Duodenal mucosa (tissue), 2 donors: ENCODE measurements around the gene KAT8.
A peak's percentile ranks its signal among the peaks of the same experiment; 100 is the strongest.

Experiments used
- H3K27ac ChIP-seq: one replicate; pipeline ENCODE4 v1.7.0; 2013; ENCODE audit warnings: low read depth, low read length
- H3K27me3 ChIP-seq, 2 donors: one replicate each; pipeline ENCODE4 v1.7.0; 2013; ENCODE audit warnings: low read length in 2 of 2, control low read depth in 1 of 2; ENCODE audit not compliant: insufficient read depth in 2 of 2, control insufficient read depth in 1 of 2
- H3K36me3 ChIP-seq, 2 donors: one replicate each; pipeline ENCODE4 v1.7.0; 2013; ENCODE audit warnings: low read length in 2 of 2, control low read depth in 1 of 2; ENCODE audit not compliant: insufficient read depth in 2 of 2, control insufficient read depth in 1 of 2
- H3K4me1 ChIP-seq, 2 donors: one replicate each; pipeline ENCODE4 v1.7.0; 2013; ENCODE audit warnings: low read length in 2 of 2, control low read depth in 1 of 2; ENCODE audit not compliant: insufficient read depth in 2 of 2, control insufficient read depth in 1 of 2
- H3K4me3 ChIP-seq, 2 donors: one replicate each; pipeline ENCODE4 v1.7.0; 2013; ENCODE audit warnings: low read length in 2 of 2, low read depth in 1 of 2
- H3K9ac ChIP-seq, 2 donors: one replicate each; pipeline ENCODE4 v1.7.0; 2013; ENCODE audit warnings: low read length in 2 of 2, low read depth in 1 of 2
- H3K9me3 ChIP-seq, 2 donors: one replicate each; pipeline ENCODE4 v1.7.0; 2013; ENCODE audit warnings: low read length in 2 of 2, control low read depth in 1 of 2; ENCODE audit not compliant: control insufficient read depth in 1 of 2

The KAT8 gene

GRCh38 chr16:31107465-31107867 is 10.0 kb upstream of the KAT8 start:
- Histone ChIP-seq H3K9ac (no peak overlapping the region), H3K4me3 (peak overlapping the region; percentile 80 to 82)

GRCh38 chr16:31108035-31108793 is 9.2 kb upstream of the KAT8 start, which contains the start of gene BCKDK:
BCKDK (plus strand) TSS chr16:31108386; CDS start chr16:31109224, 838 bp downstream.
- Histone ChIP-seq H3K4me1 (peaks cover 19 to 25% of the 10 kb centered on the region in 2 donors), H3K9me3 (no peaks in the 10 kb centered on the region), H3K27me3 (no peaks in the 10 kb centered on the region), H3K9ac (peak within 1 kb of the TSS; percentile 78 to 85), H3K4me3 (peak within 1 kb of the TSS; percentile 80 to 82), H3K27ac (peak within 1 kb of the TSS; percentile 63), H3K36me3 (peaks cover 33 to 35% of the 10 kb centered on the region in 2 donors)

More at GRCh38 chr16:31107465-31107867, 10.0 kb upstream of the KAT8 start:
- Histone ChIP-seq H3K27ac (no peak overlapping the region), H3K27me3 (no peaks in the 10 kb centered on the region), H3K4me1 (peaks cover 13 to 20% of the 10 kb centered on the region in 2 donors), H3K36me3 (peaks cover 26 to 29% of the 10 kb centered on the region in 2 donors), H3K9me3 (no peaks in the 10 kb centered on the region)

DNA sequence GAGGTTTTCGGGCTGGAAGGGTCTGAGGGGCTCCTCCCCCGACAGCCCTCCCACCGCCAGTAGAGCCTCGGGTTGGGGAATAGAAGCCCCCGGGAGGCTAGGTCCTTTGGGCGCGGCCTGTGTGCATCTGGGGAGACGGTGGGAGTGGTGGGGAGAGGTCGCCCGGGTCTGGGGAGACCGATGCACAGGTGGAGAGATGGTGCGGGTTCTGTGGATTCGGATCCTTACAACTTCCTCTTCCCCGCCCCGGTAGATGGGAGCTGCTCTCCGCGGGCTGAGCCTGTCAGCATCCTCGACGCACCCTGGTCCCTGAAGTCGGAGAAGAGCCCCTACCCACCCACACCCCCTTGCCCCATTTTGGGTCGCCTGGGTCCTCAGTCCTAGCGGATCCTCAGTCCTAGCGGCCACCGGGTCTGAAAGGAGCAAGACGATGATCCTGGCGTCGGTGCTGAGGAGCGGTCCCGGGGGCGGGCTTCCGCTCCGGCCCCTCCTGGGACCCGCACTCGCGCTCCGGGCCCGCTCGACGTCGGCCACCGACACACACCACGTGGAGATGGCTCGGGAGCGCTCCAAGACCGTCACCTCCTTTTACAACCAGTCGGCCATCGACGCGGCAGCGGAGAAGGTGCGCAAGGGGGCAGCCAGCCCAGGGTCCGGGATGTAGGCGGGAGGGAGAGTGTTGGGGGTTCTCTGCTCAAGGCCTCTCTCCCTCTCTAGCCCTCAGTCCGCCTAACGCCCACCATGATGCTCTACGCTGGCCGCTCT is 8.5 kb upstream of the KAT8 start:
- Histone ChIP-seq H3K9ac (peak overlapping the region; percentile 78 to 85), H3K9me3 (no peaks in the 10 kb centered on the region), H3K36me3 (peaks cover 33 to 36% of the 10 kb centered on the region in 2 donors), H3K27ac (peak overlapping the region; percentile 63), H3K27me3 (no peaks in the 10 kb centered on the region), H3K4me1 (peaks cover 27 to 30% of the 10 kb centered on the region in 2 donors), H3K4me3 (peak overlapping the region; percentile 80 to 82)

GRCh38 chr16:31109622-31110021 is 7.8 kb upstream of the KAT8 start:
- no peak overlapping the region for H3K4me3 ChIP-seq

GRCh38 chr16:31110106-31111034 is 7.1 kb upstream of the KAT8 start:
- Histone ChIP-seq H3K36me3 (peaks cover 33 to 36% of the 10 kb centered on the region in 2 donors), H3K4me3 (no peak overlapping the region), H3K27me3 (no peaks in the 10 kb centered on the region), H3K9ac (no peak overlapping the region), H3K9me3 (no peaks in the 10 kb centered on the region), H3K4me1 (peaks cover 32 to 34% of the 10 kb centered on the region in 2 donors), H3K27ac (no peak overlapping the region)

More at GRCh38 chr16:31109622-31110021, 7.8 kb upstream of the KAT8 start:
- peaks cover 30 to 34% of the 10 kb centered on the region in 2 donors for H3K4me1 ChIP-seq
- H3K9ac ChIP-seq, result no peak overlapping the region
- no peak overlapping the region for H3K27ac ChIP-seq
- no peaks in the 10 kb centered on the region for H3K9me3 ChIP-seq
- H3K27me3 ChIP-seq, result no peaks in the 10 kb centered on the region
- peaks cover 33 to 36% of the 10 kb centered on the region in 2 donors for H3K36me3 ChIP-seq

DNA sequence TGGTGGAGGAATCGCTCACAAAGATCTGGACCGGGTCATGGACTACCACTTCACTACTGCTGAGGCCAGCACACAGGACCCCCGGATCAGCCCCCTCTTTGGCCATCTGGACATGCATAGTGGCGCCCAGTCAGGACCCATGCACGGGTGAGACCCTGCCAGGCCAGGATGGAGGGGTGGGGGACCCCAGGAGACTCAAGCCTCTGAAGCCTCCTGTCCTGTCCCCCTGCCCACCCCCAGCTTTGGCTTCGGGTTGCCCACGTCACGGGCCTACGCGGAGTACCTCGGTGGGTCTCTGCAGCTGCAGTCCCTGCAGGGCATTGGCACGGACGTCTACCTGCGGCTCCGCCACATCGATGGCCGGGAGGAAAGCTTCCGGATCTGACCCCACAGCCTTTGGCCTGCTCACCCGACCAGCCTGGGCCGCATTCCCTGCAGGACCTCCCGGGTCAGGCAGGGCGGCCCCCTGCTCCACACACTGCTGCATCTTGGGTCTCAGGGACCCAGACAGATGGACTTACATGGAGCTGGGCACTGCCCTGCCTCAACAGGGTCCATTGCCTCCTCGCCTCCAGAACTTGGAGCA is 5.5 kb upstream of the KAT8 start:
- H3K27me3 ChIP-seq, result no peaks in the 10 kb centered on the region
- H3K27ac ChIP-seq, result no peak overlapping the region
- H3K9me3 ChIP-seq, result no peaks in the 10 kb centered on the region
- no peak overlapping the region for H3K4me3 ChIP-seq
- peaks cover 31 to 32% of the 10 kb centered on the region in 2 donors for H3K4me1 ChIP-seq
- peaks cover 33 to 36% of the 10 kb centered on the region in 2 donors for H3K36me3 ChIP-seq
- no peak overlapping the region for H3K9ac ChIP-seq

DNA sequence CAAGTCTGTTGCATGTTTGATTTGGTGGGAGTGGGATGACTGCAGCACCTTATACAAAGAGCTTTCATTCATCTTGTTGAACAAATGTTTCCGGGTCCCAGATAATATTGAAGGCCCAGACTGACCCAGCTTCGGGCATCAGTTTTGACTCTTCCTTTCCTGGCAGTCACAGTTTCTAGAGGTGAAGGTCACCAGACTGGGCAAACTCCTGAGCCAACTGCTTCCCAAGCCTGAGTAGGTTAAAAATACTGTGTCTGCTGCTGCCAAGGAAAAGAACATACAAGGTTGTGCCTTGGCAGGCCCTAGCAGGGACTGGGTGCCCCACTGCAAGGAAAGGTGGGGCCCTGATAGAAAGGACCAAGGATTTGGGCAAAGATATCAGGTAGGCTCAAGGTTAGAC is 4.8 kb upstream of the KAT8 start:
- H3K9me3 ChIP-seq, result no peaks in the 10 kb centered on the region
- H3K27me3 ChIP-seq, result no peaks in the 10 kb centered on the region
- peaks cover 33 to 36% of the 10 kb centered on the region in 2 donors for H3K36me3 ChIP-seq
- H3K27ac ChIP-seq, result no peak overlapping the region
- H3K4me3 ChIP-seq, result no peak overlapping the region
- peaks cover 30 to 31% of the 10 kb centered on the region in 2 donors for H3K4me1 ChIP-seq
- no peak overlapping the region for H3K9ac ChIP-seq

DNA sequence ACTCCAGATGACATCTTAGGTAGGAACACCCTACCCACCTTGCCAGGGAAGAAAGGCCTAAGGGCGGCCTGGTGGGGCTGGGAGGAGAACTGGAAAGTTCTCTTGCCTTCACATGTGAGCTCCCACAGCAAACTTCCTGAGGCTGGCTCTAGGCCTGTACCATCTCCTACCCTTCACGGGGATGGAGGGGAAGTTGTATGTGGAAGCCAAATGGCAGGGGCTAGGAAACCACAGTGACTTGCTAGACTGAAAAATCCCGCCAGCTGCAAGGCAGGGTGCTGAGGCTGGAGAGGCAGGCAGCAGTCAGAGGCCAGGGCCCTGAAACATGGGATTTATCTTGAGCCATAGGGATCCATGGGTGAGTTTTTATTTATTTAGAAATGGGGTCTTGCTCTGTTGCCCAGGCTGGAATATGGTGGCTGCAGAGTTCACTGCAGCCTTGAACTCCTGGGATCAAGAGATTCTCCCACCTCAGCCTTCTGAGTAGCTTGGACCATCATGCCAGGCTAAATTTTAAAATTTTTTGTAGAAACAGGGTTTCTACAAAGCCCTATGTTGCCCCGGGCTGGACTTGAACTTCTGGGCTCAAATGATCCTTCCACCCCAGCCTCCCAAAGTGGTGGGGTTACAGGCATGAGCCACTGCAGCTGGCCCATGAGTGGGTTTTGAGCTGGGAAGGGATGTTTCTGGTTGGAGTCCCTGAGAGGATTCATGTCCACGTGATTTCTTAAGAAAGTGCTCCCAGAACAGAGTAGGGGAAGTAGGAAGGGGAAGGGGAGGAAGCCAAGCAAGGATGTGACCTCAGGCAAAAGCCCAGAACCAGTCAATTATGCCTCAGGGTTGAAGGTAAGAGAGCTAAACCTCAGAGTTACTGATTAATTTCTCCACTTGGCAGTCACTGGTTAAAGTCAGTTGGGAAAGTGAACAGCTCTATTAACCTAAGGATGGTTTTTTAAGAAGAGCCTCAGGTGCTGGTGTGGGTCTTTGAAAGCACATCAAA is 4.0 kb upstream of the KAT8 start:
- Histone ChIP-seq H3K36me3 (peaks cover 33 to 36% of the 10 kb centered on the region in 2 donors), H3K4me1 (peaks cover 29 to 31% of the 10 kb centered on the region in 2 donors), H3K9ac (no peak overlapping the region), H3K4me3 (no peak overlapping the region), H3K27ac (no peak overlapping the region), H3K9me3 (no peaks in the 10 kb centered on the region), H3K27me3 (no peaks in the 10 kb centered on the region)
